ES-I3 (cell line): ENCODE data around the gene CLK1.
A peak's percentile ranks its signal among the peaks of the same experiment; 100 is the strongest.

Experiments used
- H3K36me3 ChIP-seq: 2 replicates; pipeline ENCODE4 v1.6.1; 2013; ENCODE audit warnings: mild to moderate bottlenecking, low read length, control low read depth, moderate library complexity; ENCODE audit not compliant: insufficient read depth
- H3K4me1 ChIP-seq: 2 replicates; pipeline ENCODE4 v1.6.1; 2013; ENCODE audit warnings: mild to moderate bottlenecking, control low read depth, low read length; ENCODE audit not compliant: insufficient read depth
- H3K9ac ChIP-seq: 2 replicates; pipeline ENCODE4 v1.6.1; 2013; ENCODE audit warnings: low read depth, mild to moderate bottlenecking, low read length, moderate library complexity
- H3K9me3 ChIP-seq: 2 replicates; pipeline ENCODE4 v1.6.1; 2013; ENCODE audit warnings: mild to moderate bottlenecking, low read length, moderate library complexity; ENCODE audit not compliant: control insufficient read depth, insufficient read depth

Gene CLK1

DNA sequence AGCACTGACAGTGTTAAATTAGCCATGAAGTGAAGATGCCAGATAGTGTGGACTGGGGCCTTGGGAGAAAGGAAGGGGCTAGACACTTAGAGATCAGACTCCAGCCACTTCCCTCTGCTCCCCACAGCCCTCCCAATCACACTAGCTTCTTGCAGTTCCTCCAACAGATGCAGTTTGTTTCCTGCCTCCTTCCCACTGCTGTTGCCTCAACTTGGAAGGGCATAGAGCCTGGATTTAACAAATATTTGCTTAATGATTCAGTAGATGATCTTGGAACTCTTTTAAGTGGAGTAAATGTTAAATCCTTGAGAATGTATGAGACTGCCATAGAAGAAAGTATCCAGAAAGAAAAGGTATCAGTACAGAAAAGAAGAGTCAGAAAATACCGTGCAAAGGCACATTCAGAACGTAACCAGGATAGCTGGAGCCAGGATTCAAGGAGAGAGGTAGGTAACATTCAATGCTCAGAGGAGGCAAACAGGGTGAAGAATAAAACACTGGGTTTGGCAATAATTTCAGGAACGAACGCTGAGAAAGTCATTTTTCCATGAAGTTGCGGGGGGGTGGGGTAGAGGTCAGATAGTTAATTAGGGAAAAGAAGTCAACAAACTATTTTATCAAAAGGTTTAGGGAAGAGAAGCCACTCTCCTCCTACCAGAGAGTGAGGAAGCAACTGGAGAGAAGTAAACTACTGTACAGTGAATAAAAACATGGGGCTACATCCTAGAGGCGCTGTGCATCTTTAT lies 54.0 kb downstream of the CLK1 start:
- Histone ChIP-seq H3K4me1 (no peaks in the 10 kb centered on the region), H3K36me3 (peaks cover 15% of the 10 kb centered on the region), H3K9ac (peak overlapping the region; percentile 79), H3K9me3 (no peaks in the 10 kb centered on the region)

DNA sequence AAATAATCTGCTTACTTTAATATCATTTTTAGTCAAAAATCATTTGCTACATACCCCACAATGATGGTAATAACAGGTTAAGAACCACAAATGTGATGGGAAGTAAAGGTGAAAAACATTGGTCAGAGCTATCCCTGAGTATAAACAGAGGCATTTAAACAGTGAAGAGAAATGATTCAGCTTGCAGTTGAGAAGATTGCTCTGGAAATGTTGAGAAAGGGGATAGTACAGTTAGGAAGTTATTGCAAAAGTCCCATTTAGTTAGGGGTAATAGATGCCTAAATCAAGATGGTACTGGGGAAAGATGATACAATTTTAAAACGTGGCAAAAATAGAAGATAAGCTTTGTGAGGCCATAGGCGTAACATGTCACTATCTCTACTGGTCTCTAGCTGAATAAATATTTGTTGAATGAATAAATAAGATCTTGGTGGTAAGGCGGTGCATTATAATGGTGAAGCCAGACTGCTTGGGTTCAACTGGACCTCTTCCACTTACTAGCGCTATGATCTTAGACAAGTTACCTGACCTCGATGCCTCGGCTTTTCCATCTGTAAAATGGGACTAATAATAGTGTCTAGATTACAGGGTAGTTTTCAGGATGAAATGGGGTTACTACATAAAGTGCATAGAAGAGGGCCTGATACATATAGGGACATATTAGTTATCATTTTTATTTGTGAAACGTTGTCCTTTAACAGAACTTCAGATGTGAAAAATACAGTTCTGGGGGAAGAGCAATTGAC lies 54.8 kb downstream of the CLK1 start:
- H3K36me3 ChIP-seq, result peaks cover 8% of the 10 kb centered on the region
- no peaks in the 10 kb centered on the region for H3K4me1 ChIP-seq
- no peaks in the 10 kb centered on the region for H3K9me3 ChIP-seq
- no peak overlapping the region for H3K9ac ChIP-seq
